IMR-90 (cell line): ENCODE data around the gene RELN. TPM values are rescaled to one million over a fixed set of nuclear protein-coding genes. Genes with fewer than 3 reads are reported as not detected.
"Not testable (repeated sequence)": the region's sequence is repeated elsewhere in the genome, so short reads cannot be mapped to it uniquely, and the experiment has no call there.

Source experiments
- ATAC-seq: fragments of 200-7000 bp; cut with Tn5 transposase; 2 replicates; pipeline ENCODE4 v1.9.1; 2020; ENCODE audit warnings: low read depth, mild to moderate bottlenecking, moderate library complexity
- BruUV-seq: library from RNA; stranded (reverse); fragments of 400-500 nt; replicated peaks from 2 replicates; lab custom pipeline; 2021; lab: Mats Ljungman, UMichigan
- CTCF ChIA-PET: fragments of 300-600 bp; formaldehyde crosslinking; extraction: SDS; loops from one replicate; lab custom pipeline; 2021; ENCODE audit warnings: antibody characterized with exemption; lab: Yijun Ruan, JAX
- POLR2A ChIA-PET: fragments of 300-600 bp; sonication (Branson Sonifier 250); formaldehyde crosslinking; loops from one replicate; lab custom pipeline; 2022; ENCODE audit warnings: antibody characterized with exemption; ENCODE audit not compliant: unreplicated experiment; lab: Charles Lee
- DNase-seq: peaks from one replicate; pipeline ENCODE4 v3.0.0; 2013
- H2AFZ ChIP-seq: replicated peaks from 2 replicates; pipeline ENCODE3; 2013; ENCODE audit warnings: low read length, mild to moderate bottlenecking; ENCODE audit not compliant: poor library complexity
- H2AK5ac ChIP-seq: 2 replicates; pipeline ENCODE4 v1.6.1; 2013; ENCODE audit warnings: low read depth, low read length, inconsistent platforms
- H2AK9ac ChIP-seq: replicated peaks from 2 replicates; pipeline ENCODE3; 2013; ENCODE audit warnings: mild to moderate bottlenecking, low read depth, low read length, moderate library complexity; ENCODE audit not compliant: poor library complexity
- H2BK120ac ChIP-seq: 2 replicates; pipeline ENCODE4 v1.6.1; 2013; ENCODE audit warnings: low read depth, low read length, inconsistent platforms
- H2BK15ac ChIP-seq: 3 replicates; pipeline ENCODE4 v1.6.1; 2013; ENCODE audit warnings: low read depth, low read length, inconsistent platforms
- H2BK20ac ChIP-seq: 2 replicates; pipeline ENCODE4 v1.6.1; 2013; ENCODE audit warnings: low read depth, mild to moderate bottlenecking, inconsistent platforms, low read length, moderate library complexity
- H2BK5ac ChIP-seq: 2 replicates; pipeline ENCODE4 v1.6.1; 2013; ENCODE audit warnings: mild to moderate bottlenecking, low read depth, low read length, inconsistent platforms; ENCODE audit not compliant: poor library complexity, severe bottlenecking
- H3K14ac ChIP-seq: replicated peaks from 2 replicates; pipeline ENCODE4 v1.6.1; 2013; ENCODE audit warnings: low read depth, low read length, inconsistent platforms
- H3K18ac ChIP-seq: 2 replicates; pipeline ENCODE4 v1.6.1; 2013; ENCODE audit warnings: low read depth, low read length, control low read depth
- H3K23ac ChIP-seq: 2 replicates; pipeline ENCODE4 v1.6.1; 2013; ENCODE audit warnings: low read depth, low read length, inconsistent platforms
- H3K27ac ChIP-seq: 2 replicates; pipeline ENCODE4 v1.5.1; 2013; ENCODE audit warnings: mild to moderate bottlenecking, control low read depth, low read length; ENCODE audit not compliant: insufficient read depth
- H3K27me3 ChIP-seq: 2 replicates; pipeline ENCODE4 v1.6.1; 2013; ENCODE audit warnings: low read length; ENCODE audit not compliant: control insufficient read depth, insufficient read depth
- H3K36me3 ChIP-seq: 2 replicates; pipeline ENCODE4 v1.6.1; 2013; ENCODE audit warnings: low read length, mixed read lengths; ENCODE audit not compliant: control insufficient read depth, insufficient read depth
- H3K4ac ChIP-seq: 2 replicates; pipeline ENCODE4 v1.6.1; 2013; ENCODE audit warnings: low read depth, low read length, inconsistent platforms
- H3K4me1 ChIP-seq: 2 replicates; pipeline ENCODE4 v1.6.1; 2013; ENCODE audit warnings: low read length, mixed read lengths; ENCODE audit not compliant: control insufficient read depth, insufficient read depth
- H3K4me2 ChIP-seq: 2 replicates; pipeline ENCODE4 v1.6.1; 2013; ENCODE audit warnings: low read depth, mild to moderate bottlenecking, control low read depth, low read length, moderate library complexity
- H3K4me3 ChIP-seq: 2 replicates; pipeline ENCODE4 v1.5.1; 2013; ENCODE audit warnings: low read depth, mild to moderate bottlenecking, control low read depth, low read length, moderate library complexity; ENCODE audit not compliant: insufficient read depth
- H3K56ac ChIP-seq: 2 replicates; pipeline ENCODE4 v1.6.1; 2013; ENCODE audit warnings: low read length, inconsistent platforms; ENCODE audit not compliant: insufficient read depth; ENCODE audit errors: extremely low read depth
- H3K79me1 ChIP-seq, 2 experiments: 2 replicates each; pipeline ENCODE4 v1.6.1; 2013; ENCODE audit warnings: low read length in 2 of 2, inconsistent platforms in 1 of 2, low read depth in 1 of 2
- H3K9ac ChIP-seq: 2 replicates; pipeline ENCODE4 v1.6.1; 2013; ENCODE audit warnings: low read depth, low read length, control low read depth
- H3K9me1 ChIP-seq: 2 replicates; pipeline ENCODE4 v1.6.1; 2013; ENCODE audit warnings: low read length, inconsistent platforms; ENCODE audit not compliant: insufficient read depth
- H3K9me3 ChIP-seq: 2 replicates; pipeline ENCODE4 v1.6.1; 2013; ENCODE audit warnings: low read length; ENCODE audit not compliant: control insufficient read depth, insufficient read depth
- H4K20me1 ChIP-seq: 2 replicates; pipeline ENCODE4 v1.6.1; 2013; ENCODE audit warnings: low read length, inconsistent platforms; ENCODE audit not compliant: insufficient read depth
- H4K5ac ChIP-seq: 2 replicates; pipeline ENCODE4 v1.6.1; 2013; ENCODE audit warnings: mild to moderate bottlenecking, low read depth, low read length, control low read depth
- H4K8ac ChIP-seq, 2 experiments: 2 replicates each; pipeline ENCODE4 v1.6.1; 2013; ENCODE audit warnings: low read depth in 2 of 2, low read length in 2 of 2, control low read depth in 1 of 2, inconsistent platforms in 1 of 2
- H4K91ac ChIP-seq: 2 replicates; pipeline ENCODE4 v1.6.1; 2013; ENCODE audit warnings: low read depth, low read length, inconsistent platforms; ENCODE audit not compliant: insufficient read depth
- CHD1 ChIP-seq: IDR thresholded peaks from 2 replicates; pipeline ENCODE4 v1.6.1; 2012; ENCODE audit warnings: low read depth, low read length, improper control_type of control experiment
- MAZ ChIP-seq: IDR thresholded peaks from 2 replicates; pipeline ENCODE4 v1.6.1; 2012; ENCODE audit warnings: low read depth, mild to moderate bottlenecking, low read length, improper control_type of control experiment, moderate library complexity, borderline replicate concordance
- MXI1 ChIP-seq: IDR thresholded peaks from 2 replicates; pipeline ENCODE4 v1.6.1; 2012; ENCODE audit warnings: low read depth, mild to moderate bottlenecking, low read length, moderate library complexity, borderline replicate concordance
- SMC3 ChIP-seq: fragments of 150-350 bp; IDR thresholded peaks from 2 replicates; pipeline ENCODE4 v1.6.1; 2016; ENCODE audit warnings: low read depth, mild to moderate bottlenecking, antibody characterized with exemption, low read length, moderate library complexity
- WGBS, 2 experiments: methylation state at CpG; one replicate each; pipeline versions ENCODE4 v1.1.5 to v1.1.7; 2013; ENCODE audit warnings: missing lambda C conversion rate in 2 of 2; ENCODE audit not compliant: insufficient read length in 1 of 2; ENCODE audit errors: extremely low coverage in 2 of 2; 5-methylcytosine and 5-hydroxymethylcytosine counted together
- dilution Hi-C: fragments of 300-500 bp; cut with HindIII; formaldehyde crosslinking; loops from one replicate; pipeline ENCODE4 v1.14.3; 2018; ENCODE audit warnings: low sequenced_read_pairs; ENCODE audit not compliant: unreplicated experiment
- in situ Hi-C: fragments of 300-500 bp; cut with MboI; formaldehyde crosslinking; loops from 3 replicates; pipeline ENCODE4 v1.14.3; 2019; ENCODE audit warnings: low sequenced_read_pairs, inconsistent platforms, mixed read lengths
- intact Hi-C: fragments of 100-400 bp; cut with micrococcal nuclease; formaldehyde crosslinking; loops from 2 replicates; pipeline ENCODE4 v1.10.0; 2022
- polyA plus RNA-seq, 3 experiments: library from polyadenylated mRNA; depleted of rRNA; stranded (reverse); fragments of >200 nt; gene quantifications; 2 replicates each; pipeline ENCODE4 v1.2.3, GENCODE V29; 2012; ENCODE audit warnings: low replicate concordance in 1 of 3
- total RNA-seq: library from RNA; depleted of rRNA; stranded (reverse); fragments of >200 nt; gene quantifications from 2 replicates; pipeline ENCODE4 v1.2.3, GENCODE V29; 2012

RELN gene
- total and polyA plus RNA-seq, 2 of the 4 experiments (the other 2 are of a cell fraction), result 14.7 to 23.7 TPM

DNA sequence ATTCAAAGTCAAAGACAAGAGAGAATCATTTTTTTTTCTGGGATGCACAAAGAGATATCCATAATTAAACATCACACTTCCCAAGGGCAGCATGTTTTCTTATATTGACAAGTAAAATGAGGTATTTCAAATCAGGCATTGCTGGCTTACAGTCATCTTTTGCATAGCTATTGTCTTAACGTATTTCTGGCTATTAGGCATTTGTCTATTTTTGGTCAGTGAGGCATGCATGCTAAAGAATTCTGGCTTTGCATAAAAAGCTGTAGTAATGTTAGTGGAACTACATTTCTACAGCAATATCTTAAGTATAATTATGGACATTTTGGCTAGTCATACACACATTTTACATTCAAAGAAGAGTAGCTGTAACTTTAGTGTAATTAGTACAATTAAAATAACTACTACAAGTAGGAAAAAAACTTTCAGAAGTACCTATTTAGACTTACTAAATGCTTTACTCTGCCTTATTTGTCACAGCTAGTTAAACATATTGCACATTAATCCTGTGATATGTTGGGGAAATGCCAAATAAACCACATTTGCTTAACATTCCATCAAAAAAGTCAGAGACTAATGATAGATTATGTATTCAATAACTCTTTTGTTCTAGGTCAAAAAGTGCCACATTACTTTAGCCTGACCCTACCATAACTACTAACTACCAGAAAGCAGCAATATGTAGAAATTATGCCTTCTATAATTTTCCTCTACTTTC, 76.4 kb downstream of the RELN start:
- Histone ChIP-seq H2BK15ac (no peak overlapping the region), H4K8ac (no peak overlapping the region; a peak in 1 of 4 replicates), H4K5ac (no peak overlapping the region), H3K18ac (no peak overlapping the region), H3K4ac (no peak overlapping the region), H4K91ac (no peak overlapping the region), H3K4me3 (no peak overlapping the region), H3K4me1 (peaks cover 3% of the 10 kb centered on the region; the same call in 1 of the 2 replicates), H2AK9ac (no peak overlapping the region), H3K4me2 (peak overlapping the region; percentile 17; the same call in 1 of the 2 replicates), H3K27me3 (no peaks in the 10 kb centered on the region), H3K9ac (no peak overlapping the region), H3K27ac (no peak overlapping the region), H3K79me1 (no peaks in the 10 kb centered on the region), H2BK5ac (peak overlapping the region; percentile 39), H2BK120ac (peak overlapping the region; percentile 10; the same call in 1 of the 2 replicates), H2AK5ac (no peak overlapping the region), H3K36me3 (no peaks in the 10 kb centered on the region), H3K14ac (no peak overlapping the region), H2AFZ (no peak overlapping the region), H4K20me1 (no peaks in the 10 kb centered on the region), H3K9me3 (no peaks in the 10 kb centered on the region), H3K9me1 (no peaks in the 10 kb centered on the region), H2BK20ac (no peak overlapping the region), H3K23ac (no peak overlapping the region), H3K56ac (no peak overlapping the region)
- POLR2A ChIA-PET, result no interaction called here
- intact Hi-C loops, result no loop called here
- no TSS peak for BruUV-seq
- WGBS, 2 experiments, result no CpG with 5 or more reads among the region's 1 CpG
- no peak for TF ChIP-seq CHD1
- no peak for TF ChIP-seq SMC3
- TF ChIP-seq MAZ, result no peak
- no peak for TF ChIP-seq MXI1
- CTCF ChIA-PET, result interaction anchor here (1.5 kb wide), 1 partner anchor 11 kb away, joined by 4 read pairs; no protein-coding TSS in a partner anchor
- DNase-seq, result peak; percentile 62
- peak; percentile 32; the same call in 1 of the 2 replicates for ATAC-seq
- in situ Hi-C loops, result no loop called here
- dilution Hi-C loops, result no loop called here

- H3K23ac ChIP-seq, H2AK5ac ChIP-seq, H2BK120ac ChIP-seq, H3K9me1 ChIP-seq, H3K4me2 ChIP-seq, H3K9ac ChIP-seq, H3K27me3 ChIP-seq, H3K27ac ChIP-seq, H3K79me1 ChIP-seq, H2BK15ac ChIP-seq, intact Hi-C loops, H3K4me3 ChIP-seq, H4K8ac ChIP-seq, H4K20me1 ChIP-seq, CTCF ChIA-PET, H3K36me3 ChIP-seq, DNase-seq, BruUV-seq, H4K5ac ChIP-seq, POLR2A ChIA-PET, H3K14ac ChIP-seq, H3K9me3 ChIP-seq, H2BK5ac ChIP-seq, H2BK20ac ChIP-seq, H2AFZ ChIP-seq, H2AK9ac ChIP-seq, dilution Hi-C loops, H3K18ac ChIP-seq, H3K56ac ChIP-seq, H3K4me1 ChIP-seq, ATAC-seq, H3K4ac ChIP-seq, H4K91ac ChIP-seq, in situ Hi-C loops: not testable (repeated sequence)
- WGBS, 2 experiments, result no CpG with 5 or more reads among the region's 1 CpG
These were observed 78.4 kb downstream of the RELN start for GRCh38 chr7:103911015-103911414.
